Stimulated activated naive CD4-positive, alpha-beta T cell (primary cell): ENCODE results near the gene DOK5.

Experiments used
- DNase-seq, 6 experiments: peaks; one replicate each; lab custom pipeline; 2025; lab: John Stamatoyannopoulos, UW

DOK5 gene

DNA sequence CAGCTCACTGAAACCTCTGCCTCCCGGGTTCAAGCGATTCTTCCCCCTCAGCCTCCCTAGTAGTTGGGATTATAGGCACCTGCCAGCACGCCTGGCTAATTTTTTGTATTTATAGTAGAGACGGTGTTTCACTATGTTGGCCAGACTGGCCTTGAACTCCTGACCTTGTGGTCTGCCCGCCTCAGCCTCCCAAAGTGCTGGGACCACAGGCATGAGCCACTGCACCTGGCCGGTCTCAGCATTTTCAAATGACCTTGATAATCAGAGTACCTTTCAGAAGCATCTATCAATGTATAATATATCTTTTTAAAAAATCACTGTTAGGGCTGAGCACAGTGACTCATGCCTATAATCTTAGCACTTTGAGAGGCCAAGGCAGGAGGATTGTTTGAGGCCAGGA, 143.0 kb downstream of the DOK5 start:
- DNase-seq: no peak

DNA sequence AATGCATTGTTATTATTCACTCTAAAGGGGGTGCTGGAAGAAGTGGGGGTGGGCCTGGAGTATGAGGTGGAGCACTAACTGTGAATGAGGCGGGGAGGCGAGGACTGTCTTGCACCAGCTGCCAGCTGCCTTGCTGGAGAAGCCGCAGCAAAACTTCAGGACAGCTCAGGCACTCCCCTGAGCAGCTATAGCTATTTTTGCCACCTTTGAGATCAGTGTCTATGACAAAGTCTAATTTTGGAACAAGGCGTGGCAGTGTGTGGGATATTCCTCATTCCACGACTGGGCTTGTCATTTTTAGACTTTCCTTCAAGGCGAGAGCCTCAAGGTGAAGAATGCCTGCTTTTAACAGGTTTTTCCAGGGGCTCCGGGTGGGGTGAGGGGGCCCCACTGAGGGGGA, 143.8 kb downstream of the DOK5 start:
- DNase-seq: no peak

GRCh38 chr20:54619682-54620081, 144.3 kb downstream of the DOK5 start:
- no peak for DNase-seq

DNA sequence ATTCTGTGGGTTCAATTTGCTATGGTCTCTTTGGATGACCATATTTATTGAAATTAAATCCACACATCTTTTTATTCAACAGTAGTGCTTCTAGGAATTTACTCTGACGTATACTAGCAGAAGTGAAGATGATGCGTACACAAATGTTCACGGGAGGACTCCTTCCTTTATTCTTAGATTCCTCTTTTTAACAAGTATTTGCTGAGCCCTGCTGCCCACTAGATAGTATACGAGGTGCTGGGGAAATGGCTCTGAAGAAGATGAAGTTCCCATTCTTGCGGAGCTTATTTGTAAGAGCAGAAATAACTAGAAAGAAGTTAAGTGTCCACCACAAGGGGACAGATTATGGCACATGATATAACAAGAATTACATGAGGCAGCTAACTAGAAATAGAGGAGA, 145.2 kb downstream of the DOK5 start:
- no peak for DNase-seq

DNA sequence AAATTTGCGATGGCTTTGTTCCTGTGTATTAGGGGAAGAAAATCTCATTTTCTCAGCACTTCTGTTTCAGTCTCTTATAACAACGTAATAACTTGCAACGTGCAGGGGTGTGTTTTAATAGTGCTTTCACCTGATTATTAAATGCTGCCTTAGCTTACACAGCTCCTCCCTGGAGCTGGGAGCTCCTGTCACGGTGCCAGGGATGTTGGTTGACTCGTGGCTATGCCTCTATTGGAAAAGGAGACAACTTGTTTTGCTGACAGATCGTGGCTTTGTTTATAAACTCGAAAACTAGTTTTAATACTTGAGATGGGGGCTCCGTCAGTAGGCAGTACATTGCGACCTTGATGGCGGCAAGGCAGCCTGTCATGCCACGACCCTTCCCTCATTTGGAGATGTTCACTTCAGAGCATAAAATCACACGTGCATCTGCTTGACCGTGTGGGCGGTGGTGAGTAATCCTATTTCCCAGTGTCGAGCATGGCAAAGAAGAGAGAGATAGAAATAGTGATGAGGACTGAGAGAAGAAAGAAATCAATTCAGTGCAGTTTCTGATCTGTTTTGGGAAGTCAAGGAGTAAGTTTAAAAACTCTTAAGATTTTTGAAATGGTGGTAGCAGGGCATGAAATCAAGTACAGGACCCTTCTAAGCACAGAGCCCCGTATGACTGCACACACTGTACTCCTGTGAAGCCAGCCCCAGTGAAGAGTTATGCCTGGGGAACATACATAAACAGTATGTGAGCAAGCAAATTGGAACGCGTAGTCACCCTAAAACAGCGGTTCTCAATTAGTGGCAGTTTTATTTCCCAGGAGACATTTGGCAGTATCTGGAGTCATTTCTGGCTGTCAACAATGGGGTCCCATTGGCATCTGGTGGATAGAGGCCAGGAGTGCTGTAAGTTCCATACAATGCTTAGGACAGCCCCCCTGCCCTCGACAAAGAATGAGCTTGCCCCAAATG, 147.2 kb downstream of the DOK5 start:
- no peak for DNase-seq

GRCh38 chr20:54623991-54624569, 148.7 kb downstream of the DOK5 start:
- DNase-seq: no peak

DNA sequence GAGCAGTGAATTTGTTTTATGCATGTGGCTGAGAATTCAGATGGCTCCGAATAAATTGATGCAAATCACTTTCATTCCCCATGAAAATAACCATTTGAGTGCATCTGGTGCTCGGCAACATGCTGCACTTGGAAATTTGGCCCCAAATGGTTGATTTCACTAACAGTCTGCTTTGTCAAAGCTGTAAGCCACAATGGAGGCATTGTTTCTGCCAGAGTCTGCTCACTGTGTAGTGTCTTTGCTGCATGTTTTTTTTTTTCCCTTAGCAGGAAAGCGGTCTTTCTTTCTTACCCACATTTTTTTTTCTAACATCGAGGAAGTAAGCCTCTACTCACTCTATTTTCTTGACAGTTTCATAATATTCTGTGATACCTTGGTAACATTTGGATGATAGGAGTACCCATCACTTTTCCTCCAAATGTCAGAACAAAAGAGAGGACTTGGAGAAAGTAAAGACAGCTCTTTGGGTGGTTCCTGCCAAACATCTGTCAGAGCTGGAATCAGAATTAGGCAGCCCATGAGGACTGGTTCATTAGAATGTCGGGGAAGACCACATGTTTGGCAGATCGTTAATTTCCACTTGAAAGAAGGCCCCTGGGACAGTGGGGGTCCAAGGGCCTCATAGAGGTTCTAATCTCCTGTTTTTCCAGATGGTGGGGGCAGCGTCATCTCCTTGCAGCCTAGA, 149.5 kb downstream of the DOK5 start:
- DNase-seq: no peak

DNA sequence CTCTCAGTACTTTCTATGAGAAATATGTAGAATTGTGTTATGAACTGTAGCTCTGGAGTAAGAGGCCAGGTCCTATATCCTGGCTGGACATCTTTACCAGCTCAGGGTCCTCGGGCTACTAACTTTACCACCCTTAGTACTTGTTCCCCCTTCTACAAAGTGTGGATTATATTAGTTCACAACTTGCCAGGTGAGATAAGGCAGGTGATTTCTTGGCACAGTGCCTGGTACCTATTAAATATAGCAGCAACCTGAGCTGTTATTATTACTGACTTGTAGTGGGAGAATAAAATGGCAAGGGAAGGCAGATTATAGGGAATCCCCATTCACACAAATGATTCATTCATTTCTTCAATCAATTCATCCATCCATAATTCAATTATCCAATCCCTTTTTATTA, 150.1 kb downstream of the DOK5 start:
- DNase-seq: no peak

GRCh38 chr20:54626126-54626525, 150.7 kb downstream of the DOK5 start:
- DNase-seq: no peak

DNA sequence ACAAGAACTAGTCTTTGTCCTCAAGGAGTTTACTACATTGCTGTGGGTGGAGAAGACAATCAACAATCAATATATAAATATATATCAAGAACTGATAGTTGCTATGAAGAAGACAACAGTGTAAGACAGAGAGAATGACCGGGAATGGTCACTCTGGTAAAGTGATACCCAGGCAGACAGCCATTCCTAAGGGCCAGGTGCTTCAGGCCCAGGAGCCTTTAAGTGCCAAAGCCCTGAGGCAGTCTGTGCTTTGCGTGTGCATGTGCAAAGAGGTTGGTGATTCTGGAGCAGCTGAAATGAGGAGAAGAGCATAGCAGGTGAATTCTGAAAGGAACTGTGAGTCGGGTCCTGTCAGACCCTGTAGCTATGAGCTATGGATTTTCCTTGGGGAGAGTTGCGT, 154.2 kb downstream of the DOK5 start:
- no peak for DNase-seq

DNA sequence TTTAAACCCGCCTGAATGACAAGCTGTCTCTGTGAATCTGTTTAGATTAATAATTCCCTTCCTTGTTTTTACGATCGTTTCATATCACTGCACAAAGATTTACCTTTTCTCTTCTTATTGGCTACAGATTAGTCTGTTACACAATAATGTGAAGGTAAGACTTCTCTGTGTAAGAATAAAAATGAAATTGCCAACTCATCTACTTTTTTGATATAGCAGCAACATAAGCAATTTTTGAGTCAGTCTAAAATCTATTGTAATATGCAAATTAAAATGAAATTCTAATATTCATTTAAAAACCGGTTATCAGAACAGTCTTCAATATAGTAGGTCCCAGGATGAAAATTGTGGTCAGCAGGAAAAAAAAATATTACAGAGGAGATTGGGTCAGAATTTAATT, 155.2 kb downstream of the DOK5 start:
- DNase-seq: no peak

- no peak for DNase-seq
Observed at GRCh38 chr20:54631059-54631458, 155.7 kb downstream of the DOK5 start.

DNA sequence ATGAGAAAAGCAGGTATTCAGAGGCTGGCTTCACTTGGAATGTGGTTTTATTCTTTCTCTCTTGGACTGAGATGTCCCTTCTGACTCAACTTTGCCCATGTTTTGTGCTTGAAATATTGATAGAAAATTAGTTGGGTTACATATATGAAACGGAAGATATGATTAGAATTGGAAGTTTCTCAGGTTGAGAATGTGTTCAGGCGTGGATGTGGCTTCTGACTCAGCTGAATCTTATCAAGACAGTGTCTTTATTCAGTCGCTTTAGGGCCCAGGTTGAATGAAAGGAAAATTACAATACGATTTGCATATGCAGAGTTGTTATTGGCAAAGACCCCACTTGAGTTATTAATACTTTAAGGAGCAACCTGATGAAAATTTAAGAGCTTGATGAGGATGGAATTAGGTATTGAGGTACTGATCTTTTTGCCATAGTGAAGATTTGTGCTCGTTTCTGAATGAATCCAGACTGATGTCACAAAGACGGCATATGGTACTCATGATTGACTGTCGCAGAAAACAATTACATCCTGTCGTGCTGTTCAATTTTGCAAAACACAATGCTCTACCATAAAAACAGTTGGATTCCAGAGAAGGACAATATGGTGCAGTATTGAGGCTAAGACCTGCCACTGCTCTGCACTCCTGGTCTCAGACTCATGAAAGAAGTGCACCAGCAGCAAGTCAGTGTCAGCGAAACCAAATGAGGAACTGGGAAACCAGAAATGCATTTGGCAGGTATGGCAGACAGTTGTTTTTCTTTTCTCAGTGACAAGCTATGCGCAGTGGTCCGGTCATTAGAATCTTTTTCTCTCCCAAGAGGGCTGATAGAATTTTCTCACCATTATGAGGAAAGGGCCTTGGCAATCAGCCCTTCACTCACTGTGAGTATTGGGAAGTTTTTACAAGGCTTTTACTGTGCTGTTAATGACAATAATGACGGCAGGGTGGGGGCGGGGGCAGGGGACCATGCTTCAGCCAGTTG, 158.3 kb downstream of the DOK5 start:
- no peak for DNase-seq

- no peak for DNase-seq
Observed at GRCh38 chr20:54636575-54636974, 161.2 kb downstream of the DOK5 start.

DNA sequence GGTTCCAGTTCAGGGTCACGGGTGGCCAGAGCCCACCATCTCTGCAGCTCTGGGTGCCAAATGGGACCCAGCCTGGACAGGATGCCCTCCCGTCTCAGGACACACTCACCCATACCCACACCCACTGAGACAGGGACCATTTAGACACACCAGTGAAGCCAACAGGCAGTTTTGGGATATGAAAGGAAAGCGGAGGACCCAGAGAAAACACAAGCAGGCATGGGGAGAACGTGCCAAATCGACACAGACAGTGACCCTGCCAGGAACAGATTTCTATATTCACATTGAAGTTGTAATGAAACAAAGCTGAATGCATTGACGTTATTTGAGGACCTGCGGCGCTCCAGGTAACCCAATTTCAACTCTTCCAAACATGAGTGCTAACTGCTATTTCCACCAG, 164.5 kb downstream of the DOK5 start:
- no peak for DNase-seq

- no peak for DNase-seq
Observed at GRCh38 chr20:54640800-54641199, 165.4 kb downstream of the DOK5 start.

- no peak for DNase-seq
Observed at GRCh38 chr20:54642864-54643667, 167.7 kb downstream of the DOK5 start.

- DNase-seq: no peak
Observed at GRCh38 chr20:54643761-54644160, 168.4 kb downstream of the DOK5 start.

- no peak for DNase-seq
Observed at GRCh38 chr20:54645445-54646155, 170.2 kb downstream of the DOK5 start.

GRCh38 chr20:54646156-54646517, 170.7 kb downstream of the DOK5 start:
- no peak for DNase-seq
